AG09319 (cell line): ENCODE results near the gene DGCR2.

Source experiments
- DNase-seq: peaks from one replicate; pipeline ENCODE4 v3.0.0-alpha.2; 2010; ENCODE audit warnings: low read depth; ENCODE audit errors: extremely low read depth
- CTCF ChIP-seq: IDR thresholded peaks from 2 replicates; pipeline ENCODE4 v1.5.1; 2011; ENCODE audit warnings: low read depth, mild to moderate bottlenecking, inconsistent platforms, low read length, moderate library complexity

DGCR2 gene

GRCh38 chr22:19149047-19149883, 27.1 kb upstream of the DGCR2 start:
- no peak for DNase-seq

GRCh38 chr22:19148417-19149046, 26.3 kb upstream of the DGCR2 start:
- no peak for DNase-seq
- TF ChIP-seq CTCF, result no peak

More at GRCh38 chr22:19149047-19149883, 27.1 kb upstream of the DGCR2 start:
- TF ChIP-seq CTCF, result no peak

- DNase-seq, result no peak
- TF ChIP-seq CTCF, result no peak
These were observed 25.1 kb upstream of the DGCR2 start for GRCh38 chr22:19147195-19147780.

- TF ChIP-seq CTCF, result no peak
- DNase-seq, result no peak
These were observed 24.2 kb upstream of the DGCR2 start for GRCh38 chr22:19146215-19146968.

- no peak for DNase-seq
These were observed 21.8 kb upstream of the DGCR2 start for GRCh38 chr22:19143967-19144400.

GRCh38 chr22:19143212-19143611, 21.0 kb upstream of the DGCR2 start:
- no peak for TF ChIP-seq CTCF
- DNase-seq, result no peak

More at GRCh38 chr22:19143967-19144400, 21.8 kb upstream of the DGCR2 start:
- no peak for TF ChIP-seq CTCF
